WERI-Rb-1 (cell line): Measurements from ENCODE around the gene SPTBN2.
A peak's percentile ranks its signal among the peaks of the same experiment; 100 is the strongest.

Experiments used
- DNase-seq: peaks from one replicate; pipeline ENCODE4 v3.0.0-alpha.2; 2020
- H3K27ac ChIP-seq: fragments of 250-450 bp; sonication (Bioruptor Pico); 2 replicates; pipeline ENCODE4 v1.5.1; 2020; ENCODE audit warnings: mild to moderate bottlenecking, moderate library complexity
- H3K27me3 ChIP-seq: fragments of 250-450 bp; sonication (Bioruptor Pico); 2 replicates; pipeline ENCODE4 v1.5.1; 2021; ENCODE audit warnings: mild to moderate bottlenecking, low read depth, moderate library complexity; ENCODE audit not compliant: insufficient read depth, severe bottlenecking
- H3K36me3 ChIP-seq: fragments of 250-450 bp; sonication (Bioruptor Pico); 2 replicates; pipeline ENCODE4 v1.5.1; 2020; ENCODE audit warnings: mild to moderate bottlenecking, moderate library complexity
- H3K4me3 ChIP-seq: 2 replicates; pipeline ENCODE4 v1.5.1; 2011; ENCODE audit warnings: low read depth, mild to moderate bottlenecking, control low read depth, low read length
- H3K9me3 ChIP-seq: fragments of 250-450 bp; sonication (Bioruptor Pico); 2 replicates; pipeline ENCODE4 v1.5.1; 2021; ENCODE audit warnings: mild to moderate bottlenecking, moderate library complexity; ENCODE audit not compliant: severe bottlenecking
- CTCF ChIP-seq: IDR thresholded peaks from 2 replicates; pipeline ENCODE4 v1.5.1; 2011; ENCODE audit warnings: low read depth, mild to moderate bottlenecking, control low read depth, inconsistent platforms, low read length

SPTBN2 gene

GRCh38 chr11:66683877-66684276 is 45.1 kb downstream of the SPTBN2 start:
- DNase-seq = no peak
- no peak overlapping the region for H3K4me3 ChIP-seq
- H3K9me3 ChIP-seq = no peaks in the 10 kb centered on the region
- peaks cover 37% of the 10 kb centered on the region for H3K36me3 ChIP-seq
- no peaks in the 10 kb centered on the region for H3K27me3 ChIP-seq
- H3K27ac ChIP-seq = no peak overlapping the region
- no peak for TF ChIP-seq CTCF

GRCh38 chr11:66680966-66681645 is 47.9 kb downstream of the SPTBN2 start:
- Histone ChIP-seq H3K27me3 (no peaks in the 10 kb centered on the region), H3K4me3 (no peak overlapping the region), H3K27ac (no peak overlapping the region), H3K9me3 (no peaks in the 10 kb centered on the region), H3K36me3 (peaks cover 27% of the 10 kb centered on the region)
- no peak for TF ChIP-seq CTCF
- DNase-seq = no peak

GRCh38 chr11:66677599-66678375 is 51.2 kb downstream of the SPTBN2 start, which contains the start of gene RBM4B:
RBM4B (minus strand) TSS chr11:66677887; CDS start chr11:66677079, 808 bp downstream.
- Histone ChIP-seq H3K27me3 (no peaks in the 10 kb centered on the region), H3K27ac (peak within 1 kb of the TSS; percentile 97), H3K9me3 (no peaks in the 10 kb centered on the region), H3K4me3 (peak within 1 kb of the TSS; percentile 70), H3K36me3 (peaks cover 45% of the 10 kb centered on the region)
- no peak for TF ChIP-seq CTCF
- peak; percentile 98 for DNase-seq

GRCh38 chr11:66676931-66677598 is 52.0 kb downstream of the SPTBN2 start:
- peaks cover 49% of the 10 kb centered on the region for H3K36me3 ChIP-seq
- peak overlapping the region; percentile 97 for H3K27ac ChIP-seq
- no peaks in the 10 kb centered on the region for H3K27me3 ChIP-seq
- no peak for DNase-seq
- no peak for TF ChIP-seq CTCF
- H3K4me3 ChIP-seq = peak overlapping the region; percentile 70
- no peaks in the 10 kb centered on the region for H3K9me3 ChIP-seq

- Histone ChIP-seq H3K36me3 (peaks cover 53% of the 10 kb centered on the region), H3K27me3 (no peaks in the 10 kb centered on the region), H3K27ac (no peak overlapping the region; the same call in 1 of the 2 replicates), H3K4me3 (peak overlapping the region; percentile 7; the same call in 1 of the 2 replicates), H3K9me3 (no peaks in the 10 kb centered on the region)
- DNase-seq = no peak
- TF ChIP-seq CTCF = no peak
Measured at GRCh38 chr11:66676282-66676919, 52.6 kb downstream of the SPTBN2 start.
